GM12865 (cell line): ENCODE measurements around the gene KIF26B.

ENCODE experiments used
- DNase-seq: peaks from one replicate; pipeline ENCODE4 v3.0.0; 2010; ENCODE audit warnings: low read depth
- H3K4me3 ChIP-seq: 2 replicates; pipeline ENCODE4 v1.5.1; 2011; ENCODE audit warnings: mild to moderate bottlenecking, low read depth, low read length, control low read depth
- CTCF ChIP-seq: IDR thresholded peaks from 2 replicates; pipeline ENCODE4 v1.5.1; 2011; ENCODE audit warnings: low read length, control low read depth, low read depth, inconsistent platforms; ENCODE audit not compliant: insufficient read depth; ENCODE audit errors: missing control alignments

The KIF26B gene

GRCh38 chr1:245698116-245698515 is 543.3 kb downstream of the KIF26B start:
- no peak for DNase-seq
- no peak overlapping the region for H3K4me3 ChIP-seq
- no peak for TF ChIP-seq CTCF

- no peak for DNase-seq
- no peak overlapping the region for H3K4me3 ChIP-seq
- no peak for TF ChIP-seq CTCF
Measured at GRCh38 chr1:245698860-245699259, 544.1 kb downstream of the KIF26B start.

GRCh38 chr1:245700631-245701030 is 545.8 kb downstream of the KIF26B start:
- DNase-seq, result no peak
- no peak for TF ChIP-seq CTCF
- H3K4me3 ChIP-seq, result no peak overlapping the region

- no peak for TF ChIP-seq CTCF
- H3K4me3 ChIP-seq, result no peak overlapping the region
- no peak for DNase-seq
Measured at GRCh38 chr1:245701631-245702030, 546.8 kb downstream of the KIF26B start.

- no peak for TF ChIP-seq CTCF
- H3K4me3 ChIP-seq, result no peak overlapping the region
- no peak for DNase-seq
Measured at GRCh38 chr1:245702346-245702745, 547.6 kb downstream of the KIF26B start.

- DNase-seq, result no peak
- no peak for TF ChIP-seq CTCF
- H3K4me3 ChIP-seq, result no peak overlapping the region
Measured at GRCh38 chr1:245704341-245704740, 549.6 kb downstream of the KIF26B start.

- H3K4me3 ChIP-seq, result no peak overlapping the region
- no peak for DNase-seq
- no peak for TF ChIP-seq CTCF
Measured at GRCh38 chr1:245704765-245705164, 550.0 kb downstream of the KIF26B start.
